Panc1 (cell line): ENCODE results near the gene CDH13.

ENCODE experiments used
- CTCF ChIP-seq: fragments of 450-650 bp; IDR thresholded peaks from 2 replicates; pipeline ENCODE4 v1.5.1; 2017; ENCODE audit warnings: mild to moderate bottlenecking
- POLR2AphosphoS5 ChIP-seq: IDR thresholded peaks from 2 replicates; pipeline ENCODE4 v1.6.1; 2012; ENCODE audit warnings: mild to moderate bottlenecking, low read depth, low read length, moderate library complexity
- SIN3A ChIP-seq: IDR thresholded peaks from 2 replicates; pipeline ENCODE4 v1.6.1; 2012; ENCODE audit warnings: low read depth, mild to moderate bottlenecking, low read length, moderate library complexity, borderline replicate concordance; ENCODE audit not compliant: insufficient read depth

DNA sequence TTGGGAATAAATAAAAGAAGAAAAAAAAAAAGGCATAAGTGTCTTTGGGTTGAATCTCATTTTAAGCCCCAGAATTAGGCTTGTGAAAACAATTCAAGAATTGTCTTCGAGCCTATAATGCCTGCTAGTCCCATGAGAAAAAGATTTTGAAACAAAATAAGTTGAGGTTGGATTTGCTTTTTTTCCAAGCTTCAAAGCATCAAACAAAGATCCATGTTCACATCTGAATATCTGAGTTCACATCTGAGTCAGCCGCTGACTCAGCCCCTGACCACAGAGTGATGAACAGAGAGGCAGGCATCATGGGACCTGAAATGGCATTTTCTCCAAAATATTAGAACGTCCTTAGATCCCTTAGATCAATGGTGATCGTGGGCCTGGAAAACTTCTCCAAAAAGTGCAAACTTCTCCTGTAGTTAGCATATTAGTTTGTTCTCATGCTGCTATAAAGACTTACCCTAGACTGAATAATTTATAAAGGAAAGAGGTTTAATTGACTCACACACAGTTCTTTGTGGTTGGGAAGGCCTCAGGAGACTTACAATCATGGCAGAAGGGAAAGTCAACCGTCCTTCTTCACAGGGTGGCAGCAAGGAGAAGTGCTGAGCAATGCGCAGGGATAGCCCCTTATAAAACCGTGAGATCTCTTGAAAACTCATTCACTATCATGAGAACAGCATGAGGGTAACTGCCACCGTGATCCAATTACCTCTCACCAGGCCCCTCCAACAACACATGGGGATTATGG is 886.4 kb downstream of the CDH13 start:
- TF ChIP-seq CTCF (no peak), SIN3A (no peak), POLR2AphosphoS5 (no peak)
